Lower lobe of right lung (tissue), 2 donors: ENCODE data around the gene RBM8A. TPM values are rescaled to one million over a fixed set of nuclear protein-coding genes. Genes with fewer than 3 reads are reported as not detected.

ENCODE experiments used
- ATAC-seq, 2 donors: fragments of 200-7000 bp; cut with Tn5 transposase; one replicate each; pipeline ENCODE4 v1.9.1; 2020 to 2022; ENCODE audit warnings: mild to moderate bottlenecking in 2 of 2, moderate library complexity in 2 of 2
- DNase-seq: peaks from one replicate; pipeline ENCODE4 v3.0.0-alpha.2; 2020
- H3K27ac ChIP-seq: fragments of 200-600 bp; one replicate; pipeline ENCODE4 v1.8.0; 2022
- H3K27me3 ChIP-seq: fragments of 200-600 bp; one replicate; pipeline ENCODE4 v1.8.0; 2022; ENCODE audit warnings: low read depth
- H3K36me3 ChIP-seq: fragments of 200-600 bp; one replicate; pipeline ENCODE4 v1.8.0; 2022; ENCODE audit warnings: mild to moderate bottlenecking
- H3K4me1 ChIP-seq: fragments of 200-600 bp; one replicate; pipeline ENCODE4 v1.8.0; 2022
- H3K4me3 ChIP-seq: fragments of 200-600 bp; one replicate; pipeline ENCODE4 v1.8.0; 2022; ENCODE audit warnings: mild to moderate bottlenecking
- H3K9me3 ChIP-seq: fragments of 200-600 bp; one replicate; pipeline ENCODE4 v1.8.0; 2022
- CTCF ChIP-seq: fragments of 200-600 bp; IDR thresholded peaks from one replicate; pipeline ENCODE4 v1.8.0; 2022; ENCODE audit warnings: antibody characterized with exemption, mild to moderate bottlenecking
- intact Hi-C: fragments of 100-400 bp; cut with DNase I; formaldehyde crosslinking; loops from one replicate; pipeline ENCODE4 v1.11.0; 2022
- total RNA-seq: library from RNA; stranded (reverse); fragmentation: NEBNext Ultra II Directional; extraction: Animal tissue kit (Norgen Biotek cat#: 25700); gene quantifications from one replicate; pipeline ENCODE4 v1.2.1, GENCODE V29; 2021
- donor health status: DM: no; HTN: yes; CAD: no; lungs with severe emphysema.

Gene RBM8A
- total RNA-seq, 1 donor from 2014 or later = 109 TPM

GRCh38 chr1:145918992-145919939, 8.0 kb downstream of the RBM8A start:
- peak overlapping the region; percentile 79 for H3K27ac ChIP-seq
- ATAC-seq (peak; percentile 67 to 71), DNase-seq (peak; percentile 83)
- intact Hi-C loops = no loop called here
- H3K9me3 ChIP-seq = no peaks in the 10 kb centered on the region
- H3K4me3 ChIP-seq = peak overlapping the region; percentile 91
- H3K27me3 ChIP-seq = no peaks in the 10 kb centered on the region
- peaks cover 45% of the 10 kb centered on the region for H3K36me3 ChIP-seq
- no peak for TF ChIP-seq CTCF
- peaks cover 26% of the 10 kb centered on the region for H3K4me1 ChIP-seq

- H3K27ac ChIP-seq = peak within 1 kb of the TSS; percentile 79
- H3K4me1 ChIP-seq = peaks cover 26% of the 10 kb centered on the region
- no peaks in the 10 kb centered on the region for H3K27me3 ChIP-seq
- intact Hi-C loops = no loop called here
- H3K36me3 ChIP-seq = peaks cover 46% of the 10 kb centered on the region
- DNase-seq (peak; percentile 93), ATAC-seq (peak; percentile 97)
- TF ChIP-seq CTCF = no peak
- no peaks in the 10 kb centered on the region for H3K9me3 ChIP-seq
- H3K4me3 ChIP-seq = peak within 1 kb of the TSS; percentile 91
Measured at GRCh38 chr1:145918144-145918991, 8.9 kb downstream of the RBM8A start, which contains the start of gene PEX11B. PEX11B (minus strand) TSS chr1:145918717; CDS start chr1:145918688, 29 bp downstream.

- H3K9me3 ChIP-seq = no peaks in the 10 kb centered on the region
- no peak for DNase-seq
- peaks cover 45% of the 10 kb centered on the region for H3K36me3 ChIP-seq
- no peak for TF ChIP-seq CTCF
- intact Hi-C loops = no loop called here
- H3K4me1 ChIP-seq = peaks cover 26% of the 10 kb centered on the region
- H3K4me3 ChIP-seq = peak overlapping the region; percentile 91
- ATAC-seq = no peak
- H3K27ac ChIP-seq = peak overlapping the region; percentile 79
- no peaks in the 10 kb centered on the region for H3K27me3 ChIP-seq
Measured at GRCh38 chr1:145917595-145917994, 9.7 kb downstream of the RBM8A start.

- H3K27ac ChIP-seq = no peak overlapping the region
- no peak for DNase-seq
- H3K36me3 ChIP-seq = peaks cover 50% of the 10 kb centered on the region
- peaks cover 26% of the 10 kb centered on the region for H3K4me1 ChIP-seq
- H3K4me3 ChIP-seq = no peak overlapping the region
- H3K27me3 ChIP-seq = no peaks in the 10 kb centered on the region
- intact Hi-C loops = no loop called here
- H3K9me3 ChIP-seq = no peaks in the 10 kb centered on the region
- TF ChIP-seq CTCF = no peak
- ATAC-seq = no peak
Measured at GRCh38 chr1:145916745-145917144, 10.5 kb downstream of the RBM8A start.

GRCh38 chr1:145912128-145912641, 15.1 kb downstream of the RBM8A start:
- Histone ChIP-seq H3K9me3 (no peaks in the 10 kb centered on the region), H3K27ac (no peak overlapping the region), H3K36me3 (peaks cover 64% of the 10 kb centered on the region), H3K27me3 (no peaks in the 10 kb centered on the region), H3K4me1 (peaks cover 20% of the 10 kb centered on the region), H3K4me3 (no peak overlapping the region)
- intact Hi-C loops = no loop called here
- ATAC-seq (no peak), DNase-seq (no peak)
- no peak for TF ChIP-seq CTCF
